GM18909 (cell line): Measurements from ENCODE around the gene GSTA4.
"Not testable (repeated sequence)": the region's sequence is repeated elsewhere in the genome, so short reads cannot be mapped to it uniquely, and the experiment has no call there.

Experiments used
- ATAC-seq: cut with Tn5 transposase; IDR thresholded peaks from one replicate; pipeline ENCODE4 v1.9.1; 2021; ENCODE audit warnings: mild to moderate bottlenecking; ENCODE audit not compliant: unreplicated experiment, poor library complexity

Gene GSTA4

DNA sequence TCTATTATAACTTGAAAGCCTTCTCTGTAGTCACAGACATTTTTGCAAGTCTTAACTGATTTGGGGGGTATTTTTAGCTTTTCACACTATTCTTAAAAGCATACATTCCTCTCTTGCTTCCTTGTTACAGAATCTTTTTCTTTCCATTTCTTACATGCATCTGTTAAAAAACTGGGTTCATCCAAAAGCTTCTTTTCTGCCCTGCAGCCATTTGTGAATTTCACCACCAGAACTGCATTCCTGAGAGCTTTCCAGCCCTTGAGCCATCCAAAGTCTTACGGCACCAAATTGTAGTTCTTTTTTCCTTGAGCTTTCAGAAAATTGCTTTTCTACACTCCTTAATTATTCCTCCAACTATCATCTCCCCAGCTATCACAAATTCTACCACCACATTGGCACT, 19.7 kb upstream of the GSTA4 start:
- ATAC-seq = no peak

DNA sequence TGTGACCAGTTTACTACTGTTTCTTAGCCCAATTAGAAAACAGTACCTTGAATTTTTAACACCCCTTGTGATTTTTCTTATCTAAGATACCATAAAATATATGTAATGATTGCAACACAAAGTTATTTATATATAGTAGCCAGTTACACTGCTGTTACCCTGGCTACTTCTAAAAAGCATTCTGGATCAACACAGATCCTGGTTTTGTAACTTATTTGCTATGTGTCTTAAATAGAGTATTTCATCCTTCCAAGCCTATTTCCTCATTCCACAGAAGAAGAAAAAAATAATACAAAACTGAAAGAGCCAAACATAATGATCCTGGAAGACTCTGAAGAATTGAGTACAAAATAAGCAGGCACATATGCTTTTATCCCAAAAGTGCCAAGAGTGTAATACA, 19.0 kb upstream of the GSTA4 start:
- no peak for ATAC-seq

DNA sequence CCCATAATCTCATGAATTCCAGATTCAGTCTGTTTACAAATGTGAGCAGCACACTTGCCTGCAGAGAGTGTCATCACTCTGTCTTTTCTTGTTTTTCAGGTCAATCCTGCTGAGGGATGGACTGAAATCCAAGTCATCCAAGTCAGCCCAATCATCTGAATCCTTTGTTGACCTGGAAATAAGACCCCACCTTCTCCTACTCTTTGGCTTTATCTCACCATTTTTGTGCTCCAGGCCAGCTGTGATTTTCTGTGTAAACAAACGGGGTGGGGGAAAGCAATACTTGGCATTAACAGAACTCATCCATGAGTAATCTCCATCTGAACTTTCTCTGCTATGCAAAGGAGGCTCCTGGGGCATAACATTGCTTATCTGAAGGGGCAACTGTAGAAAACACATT, 16.9 kb upstream of the GSTA4 start:
- ATAC-seq = no peak

DNA sequence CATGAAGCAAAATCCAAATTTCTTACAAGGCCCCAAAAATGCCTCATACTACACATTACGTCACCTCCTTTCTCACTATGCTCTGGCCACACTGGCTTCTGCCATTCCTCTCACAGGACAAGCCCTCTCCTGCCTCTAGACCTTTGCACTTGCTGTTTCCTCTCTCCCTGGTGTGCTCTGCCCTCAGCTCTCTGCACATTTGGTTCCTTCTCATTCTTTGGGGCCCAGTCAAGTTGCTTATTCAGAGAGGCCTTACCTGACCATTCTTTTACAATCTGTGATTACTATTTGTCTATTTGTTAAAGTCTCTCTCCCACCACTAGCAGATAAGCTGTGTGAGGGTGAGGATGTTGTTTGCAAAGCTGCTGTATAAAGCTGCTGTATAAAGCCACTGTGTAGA, 15.4 kb upstream of the GSTA4 start:
- ATAC-seq = no peak

DNA sequence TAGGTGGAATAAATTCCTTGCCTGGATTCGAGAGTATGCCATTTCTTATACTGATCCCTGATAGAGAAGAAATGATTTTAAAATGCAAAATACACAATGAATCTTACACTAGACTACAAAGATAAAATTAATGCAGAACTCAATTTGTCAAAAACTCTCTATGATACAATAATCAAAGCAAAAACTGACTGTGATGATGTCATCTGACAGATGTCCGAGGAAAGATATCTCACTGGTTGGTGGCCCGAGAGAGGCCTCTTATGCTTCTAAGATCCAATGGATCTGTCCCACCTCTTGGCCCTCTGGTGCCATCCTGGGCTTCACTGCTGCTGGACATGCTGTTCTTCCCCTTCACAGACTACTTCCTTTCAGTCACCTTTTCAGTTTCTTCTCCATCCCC, 14.4 kb upstream of the GSTA4 start:
- ATAC-seq = no peak

DNA sequence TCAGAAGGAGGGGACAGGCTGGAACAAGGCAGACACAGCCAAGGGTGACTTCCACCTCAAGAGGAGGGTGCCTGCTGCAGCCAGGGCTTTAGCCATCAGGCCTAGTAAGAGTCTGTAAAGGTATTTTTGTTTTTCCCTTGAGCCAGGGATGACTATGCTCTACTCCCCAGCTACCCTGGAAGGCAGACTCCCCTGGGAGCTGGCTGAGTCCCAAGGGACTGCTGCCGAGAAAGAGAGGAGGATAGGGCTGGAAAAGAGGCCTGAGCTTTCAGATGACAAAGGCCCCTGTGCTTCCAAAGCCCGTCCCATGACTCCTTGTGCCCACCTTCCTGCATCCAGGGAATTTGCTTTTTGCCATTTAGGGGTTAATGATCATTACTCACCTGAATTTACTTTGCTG, 14.0 kb upstream of the GSTA4 start:
- no peak for ATAC-seq

DNA sequence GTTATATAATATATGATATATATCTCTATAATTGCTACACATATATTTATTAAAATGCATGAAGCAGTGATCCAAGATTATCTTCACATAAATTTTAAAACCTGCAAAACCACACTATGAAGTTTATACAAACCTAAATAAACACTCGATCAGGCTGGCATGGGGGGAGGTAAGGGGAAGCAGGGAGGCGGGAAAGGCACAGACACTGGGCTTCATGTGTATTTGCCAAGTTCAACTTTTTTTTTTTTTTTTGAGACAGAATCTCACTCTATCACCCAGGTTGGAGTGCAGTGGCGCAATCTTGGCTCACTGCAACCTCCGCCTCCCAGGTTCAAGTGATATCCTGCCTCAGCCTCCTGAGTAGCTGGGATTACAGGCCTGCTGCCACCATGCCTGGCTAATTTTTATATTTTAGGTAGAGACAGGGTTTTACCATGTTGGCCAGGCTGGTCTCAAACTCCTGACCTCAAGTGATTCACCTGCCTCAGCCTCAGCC, 13.2 kb upstream of the GSTA4 start:
- not testable (repeated sequence) for ATAC-seq

DNA sequence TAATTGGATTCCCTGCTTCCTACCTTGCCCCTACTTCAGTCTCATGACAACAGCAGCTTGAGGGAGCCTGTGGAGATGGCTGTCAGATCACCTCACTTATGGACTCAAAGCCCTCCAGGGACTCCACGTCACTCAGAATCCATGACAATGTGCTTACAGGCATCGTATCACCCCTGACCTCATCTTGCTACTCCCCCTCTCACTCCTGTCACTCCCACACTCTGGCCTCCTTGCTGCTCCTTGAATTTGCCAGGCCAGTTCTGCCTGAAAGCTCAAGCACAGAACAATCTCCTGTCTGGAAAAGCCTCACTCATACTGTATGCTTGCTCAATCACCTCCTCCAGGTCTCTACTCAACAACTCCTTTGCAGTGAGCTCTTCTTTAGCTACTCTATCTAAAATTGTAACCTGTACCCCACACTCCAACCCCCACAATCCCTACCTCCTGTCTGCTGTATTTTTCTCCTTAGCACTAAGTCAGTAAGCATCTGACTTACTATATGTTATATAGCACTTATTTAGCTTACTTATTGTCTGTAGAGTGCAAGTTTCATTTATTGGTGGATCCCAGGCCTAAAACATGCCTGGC, 10.7 kb upstream of the GSTA4 start:
- ATAC-seq = no peak

DNA sequence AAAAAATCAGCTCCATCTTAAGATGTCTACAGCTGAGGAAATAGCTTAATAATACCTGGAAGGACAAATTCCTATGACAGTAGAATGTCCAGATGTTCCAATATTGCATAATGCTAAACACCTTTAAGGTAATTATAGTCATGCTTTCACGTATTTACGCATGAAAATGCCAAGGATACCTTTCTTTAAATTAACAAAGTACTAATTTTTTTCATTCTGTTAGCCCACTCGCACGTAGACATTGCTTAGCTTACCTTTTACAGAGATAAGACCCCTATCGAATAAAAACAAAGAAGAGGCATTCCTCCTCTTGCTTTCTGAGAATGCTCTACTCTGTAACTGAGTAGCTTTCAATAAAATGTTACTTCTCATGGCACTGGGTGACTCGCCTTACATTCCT, 4.4 kb upstream of the GSTA4 start:
- ATAC-seq = no peak

DNA sequence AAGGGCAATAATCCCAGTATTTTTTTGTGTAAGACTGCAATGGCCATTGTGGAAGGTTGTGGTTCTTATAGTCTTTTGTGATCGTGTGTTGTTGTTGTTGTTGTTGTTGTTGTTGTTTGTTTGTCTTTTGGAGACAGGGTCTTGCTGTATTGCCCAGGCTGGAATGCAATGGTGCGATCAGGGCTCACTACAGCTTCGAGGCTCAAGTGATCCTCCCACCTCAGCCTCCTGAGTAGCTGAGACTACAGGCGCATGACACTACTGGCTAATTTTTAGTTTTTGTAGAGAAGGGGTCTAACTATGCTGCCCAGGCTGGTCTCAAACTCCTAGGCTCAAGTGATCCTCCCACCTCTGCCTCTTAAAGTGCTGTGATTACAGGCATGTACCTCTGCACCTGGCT, 3.5 kb upstream of the GSTA4 start:
- ATAC-seq = no peak

DNA sequence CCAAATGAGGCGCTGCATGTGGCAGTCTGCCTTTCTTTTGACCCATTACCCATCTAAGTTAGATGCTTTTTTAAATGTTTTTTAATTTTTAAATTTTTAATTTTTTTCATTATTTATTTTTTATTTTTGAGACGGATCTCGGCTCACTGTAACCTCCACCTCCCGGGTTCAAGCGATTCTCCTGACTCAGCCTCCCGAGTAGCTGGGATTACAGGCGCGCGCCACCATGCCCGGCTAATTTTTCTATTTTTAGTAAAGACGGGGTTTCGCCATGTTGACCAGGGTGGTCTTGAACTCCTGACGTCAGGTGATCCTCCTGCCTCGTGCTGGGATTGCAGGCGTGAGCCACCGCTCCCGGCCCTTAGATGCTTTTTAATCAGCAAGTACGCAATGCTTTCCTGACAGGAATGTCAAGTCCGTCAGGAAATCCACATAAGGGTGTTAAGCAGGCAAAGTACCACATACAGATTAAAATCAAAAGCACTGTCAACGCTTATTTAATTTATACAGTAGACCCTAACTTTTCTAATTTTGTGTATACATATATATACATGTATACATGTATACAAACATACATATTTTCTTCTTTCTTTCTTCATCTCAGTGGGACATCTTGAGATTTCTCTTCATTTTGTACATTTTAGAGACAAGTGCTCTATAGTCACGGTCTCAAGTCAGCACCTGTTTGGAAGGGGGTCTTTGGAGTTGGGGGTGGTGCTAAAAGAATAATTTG, 995 bp upstream of the GSTA4 start:
- ATAC-seq = no peak

DNA sequence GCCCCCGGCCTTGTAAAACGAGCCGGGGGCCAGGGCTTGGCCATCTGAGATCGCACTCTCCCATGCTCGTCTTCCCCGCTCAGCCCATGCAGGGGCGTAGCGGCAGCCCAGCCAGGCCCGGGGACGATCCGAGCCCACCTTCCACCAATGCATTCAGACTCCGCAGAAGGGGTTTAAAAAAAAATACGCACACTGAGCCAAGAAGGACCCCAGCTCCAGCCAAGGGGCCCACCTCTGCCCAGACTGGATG, 320 bp downstream of the GSTA4 start:
- peak; percentile 34 for ATAC-seq

DNA sequence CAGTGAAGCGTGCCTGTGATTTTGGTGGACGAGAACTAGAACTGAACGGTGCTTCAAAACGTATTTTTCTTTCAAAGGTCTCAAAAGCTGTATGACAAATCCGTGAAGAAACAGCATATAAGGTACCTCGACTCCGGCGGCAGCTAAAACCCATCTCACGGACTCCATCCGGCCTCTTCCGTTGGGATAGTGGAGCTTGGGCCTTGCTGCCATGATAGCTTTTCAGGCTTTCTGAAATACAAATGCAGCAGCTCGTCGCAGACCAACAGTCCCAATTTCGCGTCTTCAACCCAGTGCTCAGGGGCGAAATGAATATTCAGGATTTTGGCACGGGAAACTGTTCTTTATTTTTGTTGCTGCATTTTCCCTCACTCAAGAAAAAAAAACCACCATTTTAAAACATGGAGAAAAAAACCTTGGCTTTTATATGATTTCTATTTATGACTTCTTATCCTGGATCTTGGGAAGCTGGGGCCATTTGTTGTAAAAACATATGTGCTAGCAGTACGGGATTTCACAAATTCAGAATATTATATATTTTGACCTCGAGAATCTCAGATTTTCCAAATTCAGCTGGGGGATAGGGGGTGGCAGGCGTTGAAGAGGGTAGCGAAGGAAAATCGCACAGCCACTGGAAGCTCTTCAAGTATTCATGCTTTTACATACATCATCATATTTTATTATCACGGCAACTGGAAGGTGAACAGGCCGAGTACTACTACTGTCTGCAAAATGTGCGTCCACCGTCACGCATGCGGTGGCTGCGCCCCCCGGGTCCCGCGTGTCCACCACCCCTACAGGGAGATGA, 849 bp downstream of the GSTA4 start:
- ATAC-seq = peak; percentile 0

DNA sequence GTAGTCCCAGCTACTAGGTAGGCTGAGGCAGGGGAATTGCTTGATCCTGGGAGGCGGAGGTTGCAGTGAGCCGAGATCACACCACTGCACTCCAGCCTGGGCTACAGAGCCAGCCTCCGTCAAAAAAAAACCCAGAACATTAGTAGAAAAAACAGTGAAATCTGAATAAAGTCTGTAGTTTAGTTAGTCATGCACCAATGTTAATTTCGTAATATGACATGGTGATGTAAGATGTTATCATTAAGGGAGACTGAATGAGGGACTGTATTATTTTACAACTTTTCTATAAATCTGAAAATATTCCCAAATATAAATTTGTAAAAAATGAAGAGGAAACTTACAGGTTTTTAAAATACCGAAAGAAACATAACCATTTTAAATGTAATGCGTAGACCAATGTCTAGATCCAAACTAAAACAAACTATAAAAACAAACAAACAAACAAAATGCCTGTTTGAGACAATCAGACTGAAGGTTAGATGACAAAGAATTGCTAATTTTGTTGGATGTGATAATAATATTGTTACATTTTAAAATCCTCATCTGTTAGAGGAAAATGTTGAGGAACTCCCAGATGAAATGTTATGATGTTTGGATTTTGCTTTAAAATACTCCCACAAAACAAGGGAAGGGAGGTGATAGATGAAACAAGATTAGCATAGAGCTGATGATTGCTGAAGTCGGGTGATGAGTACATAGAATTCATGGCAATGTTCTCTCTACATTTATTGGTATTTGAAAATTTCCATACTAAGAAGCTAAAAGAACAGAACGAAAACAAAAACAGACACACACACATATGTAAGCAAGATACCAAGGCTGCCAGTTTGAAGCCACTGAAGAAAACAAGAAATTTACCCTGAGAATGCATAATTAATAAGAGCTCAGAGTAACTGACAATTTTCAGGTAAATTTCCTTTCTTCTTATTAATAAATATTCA, 1.8 kb downstream of the GSTA4 start:
- ATAC-seq = no peak

DNA sequence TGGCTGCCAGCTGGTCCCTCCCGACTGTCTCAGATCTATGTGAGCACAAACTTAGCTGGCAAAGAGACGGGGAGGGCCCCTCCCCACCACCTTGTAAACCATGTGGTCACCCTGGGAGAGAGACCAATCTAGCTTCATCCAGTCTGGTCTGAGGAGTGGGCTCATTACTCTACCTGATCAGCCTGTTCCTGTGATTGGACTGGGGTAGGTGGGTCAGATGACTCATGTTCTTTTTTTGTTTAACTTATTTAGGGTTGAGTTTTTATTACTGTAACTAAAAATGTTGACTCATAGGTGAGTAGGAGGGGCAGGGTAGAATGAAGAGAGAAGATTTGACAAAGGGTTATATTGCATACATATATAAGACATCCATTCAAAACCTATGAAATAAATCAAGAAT, 4.7 kb downstream of the GSTA4 start:
- ATAC-seq = no peak

DNA sequence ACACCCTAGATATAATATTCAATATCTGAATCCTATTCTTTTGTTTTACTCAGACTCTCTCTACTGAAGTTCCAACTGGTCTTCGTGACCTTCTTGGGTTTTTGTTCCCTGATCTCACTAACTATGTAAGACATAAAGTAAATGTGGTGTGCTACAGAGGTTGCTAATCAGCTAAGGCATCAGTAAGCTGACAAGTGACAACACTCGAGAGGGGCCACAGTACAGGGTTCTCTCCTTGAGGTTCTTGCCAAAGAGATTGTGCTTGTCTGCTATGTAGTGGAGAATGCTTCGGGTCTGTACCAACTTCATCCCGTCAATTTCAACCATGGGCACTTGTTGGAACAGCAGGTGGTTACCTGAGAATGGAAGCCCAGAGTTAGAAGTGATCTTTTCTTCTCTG, 9.9 kb downstream of the GSTA4 start:
- no peak for ATAC-seq

DNA sequence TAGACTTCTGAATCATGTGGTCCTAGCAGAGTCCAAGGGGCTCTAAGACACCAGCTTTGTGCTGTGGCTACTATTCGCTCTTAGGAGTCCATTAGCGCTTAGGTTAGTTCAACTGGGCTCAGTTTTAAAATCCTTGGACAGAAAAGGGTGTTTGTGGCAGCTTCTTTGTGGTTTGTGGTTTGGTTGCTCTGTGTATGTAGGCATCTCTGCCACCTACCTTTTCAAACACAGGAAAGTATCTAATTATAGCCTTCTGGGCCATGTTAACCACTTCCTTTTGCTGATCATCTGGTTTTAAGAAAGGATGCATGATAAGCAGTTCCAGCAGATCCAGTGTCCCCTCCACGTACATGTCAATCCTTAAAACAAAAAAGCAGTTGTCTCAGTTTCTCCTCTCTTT, 10.8 kb downstream of the GSTA4 start:
- ATAC-seq = peak; percentile 86

DNA sequence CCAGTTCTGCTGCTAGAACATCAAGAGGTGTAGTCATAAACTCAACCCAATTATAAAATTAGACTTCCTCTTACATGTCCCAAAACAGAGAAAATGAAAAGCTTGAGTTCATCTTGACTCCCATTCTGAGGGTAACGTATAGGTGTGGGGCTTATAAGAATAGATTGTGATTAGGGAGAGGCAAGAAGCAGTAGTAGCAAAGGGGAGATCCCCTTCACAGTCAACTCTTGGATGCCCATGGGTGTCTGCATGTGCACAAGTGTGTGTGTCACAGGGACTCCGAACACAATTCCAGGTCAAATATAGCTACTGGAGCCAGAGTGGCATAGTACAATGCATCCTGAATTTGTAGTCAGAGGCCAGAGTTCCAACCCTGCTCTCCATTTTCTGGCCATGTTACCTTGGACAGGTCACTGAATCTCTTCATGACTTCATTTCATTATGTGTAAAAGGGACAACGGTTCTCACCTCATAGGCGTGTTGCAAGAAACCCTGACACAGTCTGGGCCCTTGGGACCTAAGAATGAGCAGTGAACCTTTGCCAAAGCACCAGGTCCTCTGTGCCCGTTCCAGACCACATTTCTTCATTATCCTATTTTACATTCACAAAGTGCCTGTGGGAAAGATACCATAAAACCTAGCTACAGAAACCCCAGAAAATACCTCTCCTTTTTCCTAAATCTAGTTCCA, 11.8 kb downstream of the GSTA4 start:
- ATAC-seq = no peak

DNA sequence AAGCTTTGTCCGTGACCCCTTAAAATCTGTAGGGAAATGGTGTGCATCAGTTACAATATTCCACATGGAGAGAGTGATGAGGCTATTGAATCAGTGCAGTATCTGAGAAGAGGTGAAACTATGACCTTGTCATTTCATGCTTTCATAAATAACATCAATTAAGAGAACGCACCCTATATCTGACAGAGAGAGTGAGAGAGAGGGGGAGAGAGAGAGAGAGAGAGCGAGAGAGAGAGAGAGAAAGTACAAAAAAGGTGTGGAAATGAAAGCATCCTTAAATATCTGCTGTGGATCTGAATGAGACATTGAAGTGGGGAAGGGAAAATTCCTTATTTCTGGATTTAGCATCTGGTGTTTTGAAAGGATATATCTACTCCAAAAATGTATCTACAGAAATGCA, 12.4 kb downstream of the GSTA4 start:
- ATAC-seq = no peak
